Cortex of kidney (tissue), 1 donor: ENCODE measurements around the gene GRHL1.

ENCODE experiments used
- DNase-seq: peaks from one replicate; lab custom pipeline; 2025; lab: John Stamatoyannopoulos, UW

The GRHL1 gene

DNA sequence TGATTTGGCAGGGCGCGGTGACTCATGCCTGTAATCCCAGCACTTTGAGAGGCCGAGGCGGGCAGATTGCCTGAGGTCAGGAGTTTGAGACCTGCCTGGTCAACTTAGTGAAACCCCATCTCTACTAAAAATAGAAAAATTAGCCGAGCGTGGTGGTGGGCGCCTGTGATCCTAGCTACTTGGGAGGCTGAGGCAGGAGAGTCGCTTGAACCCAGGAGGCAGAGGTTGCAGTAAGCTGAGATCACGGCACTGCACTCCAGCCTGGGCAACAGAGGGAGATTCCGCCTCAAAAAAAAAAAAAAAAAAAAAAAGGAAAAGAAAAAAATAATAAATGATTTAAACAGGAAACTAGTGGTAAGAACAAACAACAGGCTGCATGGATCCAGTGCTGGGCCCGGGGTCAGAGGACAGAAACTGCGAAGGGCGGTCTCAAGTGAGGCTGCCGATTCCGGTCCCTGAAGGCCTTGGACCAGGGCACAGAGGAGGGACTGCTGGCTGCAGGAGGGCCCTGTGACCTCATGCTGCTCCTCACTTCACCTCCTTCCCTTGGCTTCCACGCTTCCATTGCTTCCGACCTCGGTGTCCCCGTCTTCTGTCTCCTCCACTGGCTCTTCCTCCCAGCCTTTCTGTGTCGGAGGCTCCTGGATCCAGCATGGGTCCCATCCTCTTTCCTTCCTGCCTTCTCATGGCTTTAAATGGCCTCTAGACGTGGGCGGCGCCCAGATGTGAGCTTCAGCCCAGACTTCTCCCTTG lies 2.1 kb upstream of the GRHL1 start:
- DNase-seq: no peak

- DNase-seq: no peak
These were observed 1.4 kb upstream of the GRHL1 start for GRCh38 chr2:9949992-9950520.

- DNase-seq: no peak
These were observed 797 bp upstream of the GRHL1 start for GRCh38 chr2:9950521-9951271.

- no peak for DNase-seq
These were observed 296 bp upstream of the GRHL1 start for GRCh38 chr2:9951272-9951521.

GRCh38 chr2:9952286-9952737 lies 819 bp downstream of the GRHL1 start:
- DNase-seq: no peak

DNA sequence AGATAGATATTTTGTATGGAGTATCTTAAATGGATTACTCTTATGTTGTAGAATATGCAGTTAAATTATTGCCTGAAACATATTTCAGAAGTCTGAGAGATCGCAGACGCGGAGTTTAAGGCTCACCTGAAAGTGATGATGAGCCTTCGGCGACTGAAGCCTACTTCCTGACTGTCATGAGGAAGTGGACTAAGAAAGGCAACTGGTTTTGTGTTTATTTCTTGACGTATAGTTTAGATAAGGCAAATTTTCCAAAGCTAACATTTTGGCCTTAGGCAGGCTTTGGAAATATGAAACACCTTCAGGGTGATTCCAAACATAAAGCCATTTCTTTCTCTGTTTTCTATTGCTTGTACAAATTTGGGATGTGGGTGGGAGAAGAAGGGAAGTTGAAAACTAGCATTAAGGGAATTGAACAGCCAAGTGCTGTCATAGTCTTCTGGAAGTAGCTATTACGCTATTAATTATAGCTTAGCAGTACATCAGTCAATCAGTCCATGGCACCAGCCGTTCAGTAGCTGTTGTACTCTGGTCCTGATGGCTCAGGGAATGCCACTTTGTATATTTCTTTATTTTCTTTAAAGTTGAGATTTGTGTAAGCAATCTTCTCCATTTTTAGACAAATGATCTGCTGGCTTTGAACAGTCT lies 1.5 kb downstream of the GRHL1 start:
- DNase-seq: no peak

DNA sequence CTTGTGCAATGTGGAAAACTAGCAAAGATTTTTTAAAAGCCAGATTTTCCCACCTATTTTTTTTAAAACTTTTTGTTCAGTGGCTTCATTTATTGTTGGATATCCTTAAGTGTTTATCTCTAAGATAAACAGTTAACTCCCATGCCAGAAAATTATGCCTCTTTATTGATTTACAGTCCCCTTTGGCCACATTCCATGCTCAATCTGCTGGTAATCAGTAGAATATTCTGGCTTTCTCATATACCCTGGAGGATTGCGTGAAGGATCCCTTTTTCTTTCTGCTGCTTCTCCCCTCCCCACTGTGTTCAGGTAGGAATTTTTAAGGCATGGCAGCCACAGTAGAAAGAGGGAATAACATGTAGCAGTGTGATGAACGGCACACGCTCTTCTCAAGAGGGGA lies 2.6 kb downstream of the GRHL1 start:
- DNase-seq: no peak

DNA sequence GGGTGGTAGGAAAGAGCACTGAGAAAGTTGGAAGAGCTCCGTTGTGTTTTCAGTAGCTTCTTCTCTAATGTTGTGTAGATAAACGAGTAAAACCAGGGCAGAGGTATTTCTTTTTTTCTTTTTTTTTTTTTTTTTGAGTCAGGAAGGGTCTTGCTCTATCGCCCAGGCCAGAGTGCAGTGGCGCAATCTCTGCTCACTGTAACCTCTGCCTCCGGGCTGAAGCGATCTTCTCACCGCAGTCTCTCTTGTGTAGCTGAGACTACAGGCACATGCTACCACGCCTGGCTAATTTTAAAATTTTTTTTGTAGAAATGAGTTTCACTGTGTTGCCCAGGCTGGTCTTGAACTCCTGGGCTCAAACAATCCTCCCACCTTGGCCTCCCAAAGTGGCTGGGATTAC lies 6.6 kb downstream of the GRHL1 start:
- DNase-seq: no peak

GRCh38 chr2:9959262-9959661 lies 7.8 kb downstream of the GRHL1 start:
- DNase-seq: no peak

GRCh38 chr2:9961013-9961412 lies 9.5 kb downstream of the GRHL1 start:
- DNase-seq: no peak

DNA sequence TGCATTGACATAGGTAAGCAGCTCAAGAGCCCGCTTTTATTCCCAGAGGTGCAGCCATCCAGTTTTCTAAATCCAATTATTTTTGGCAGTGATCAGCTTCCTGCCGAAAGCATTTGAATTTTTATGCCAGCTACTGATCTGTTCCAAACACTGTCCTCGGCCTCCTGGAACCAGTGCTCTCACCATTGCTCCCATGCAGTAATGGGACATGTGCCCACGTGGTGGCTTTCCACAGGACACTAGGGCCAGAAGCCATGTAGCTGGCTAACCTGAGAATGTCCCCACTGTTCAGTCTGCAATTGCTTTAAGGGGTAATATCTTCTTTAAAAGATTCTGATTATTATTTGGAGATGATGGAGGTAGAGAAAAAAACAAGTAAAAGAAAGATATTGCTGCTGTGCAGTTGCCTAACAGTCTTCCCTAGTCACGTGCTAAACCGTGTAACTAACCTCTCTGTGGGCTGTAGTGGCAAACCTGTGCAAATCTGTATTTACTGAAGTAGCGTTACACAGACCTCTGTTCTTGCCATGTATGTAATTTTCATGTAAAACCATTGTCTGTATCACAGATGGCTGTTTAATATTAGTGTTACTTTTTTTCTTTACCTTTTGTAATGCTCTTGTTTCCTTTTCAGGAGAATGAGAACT lies 13.0 kb downstream of the GRHL1 start:
- no peak for DNase-seq

GRCh38 chr2:9965119-9965822 lies 13.8 kb downstream of the GRHL1 start:
- DNase-seq: no peak

GRCh38 chr2:9966491-9967022 lies 15.1 kb downstream of the GRHL1 start:
- DNase-seq: no peak

DNA sequence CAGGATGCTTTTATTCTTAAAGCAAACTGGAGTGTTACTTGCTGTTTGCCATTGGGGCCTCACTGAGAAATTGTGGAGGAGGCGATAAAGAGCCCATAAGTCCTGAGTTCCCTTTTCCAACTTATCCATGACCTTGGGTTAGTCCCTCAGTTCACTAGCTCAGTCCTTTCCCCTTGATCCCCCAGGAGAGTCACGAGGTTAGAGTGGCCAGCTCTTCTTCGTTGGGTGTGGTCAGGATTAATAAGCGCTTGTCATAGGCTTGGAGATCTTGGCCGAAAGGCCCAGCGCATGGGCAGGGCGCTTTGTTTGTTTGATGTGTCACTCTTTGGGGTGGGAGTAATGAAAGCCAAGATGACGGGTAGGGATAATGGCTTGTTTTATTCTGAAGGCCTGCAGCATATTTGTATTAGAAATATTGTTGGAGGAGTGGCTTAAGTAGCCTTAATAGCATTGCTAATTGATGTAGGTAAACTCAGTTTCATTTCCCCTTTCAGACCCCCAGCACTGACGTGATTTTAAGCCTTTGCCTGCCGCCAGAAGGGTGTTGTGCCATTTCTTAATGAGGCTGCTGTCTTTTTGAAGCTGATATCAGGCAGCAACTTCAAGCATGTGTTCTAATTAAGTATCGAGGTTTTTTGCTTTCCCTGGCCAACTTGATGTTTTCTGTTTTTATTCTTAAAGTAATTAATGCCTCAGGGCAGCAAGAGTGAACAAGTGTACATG lies 15.7 kb downstream of the GRHL1 start:
- no peak for DNase-seq

GRCh38 chr2:9968553-9969497 lies 17.3 kb downstream of the GRHL1 start:
- DNase-seq: no peak

- DNase-seq: no peak
These were observed 18.9 kb downstream of the GRHL1 start for GRCh38 chr2:9970200-9971044.

GRCh38 chr2:9971105-9971818 lies 19.8 kb downstream of the GRHL1 start:
- DNase-seq: no peak

DNA sequence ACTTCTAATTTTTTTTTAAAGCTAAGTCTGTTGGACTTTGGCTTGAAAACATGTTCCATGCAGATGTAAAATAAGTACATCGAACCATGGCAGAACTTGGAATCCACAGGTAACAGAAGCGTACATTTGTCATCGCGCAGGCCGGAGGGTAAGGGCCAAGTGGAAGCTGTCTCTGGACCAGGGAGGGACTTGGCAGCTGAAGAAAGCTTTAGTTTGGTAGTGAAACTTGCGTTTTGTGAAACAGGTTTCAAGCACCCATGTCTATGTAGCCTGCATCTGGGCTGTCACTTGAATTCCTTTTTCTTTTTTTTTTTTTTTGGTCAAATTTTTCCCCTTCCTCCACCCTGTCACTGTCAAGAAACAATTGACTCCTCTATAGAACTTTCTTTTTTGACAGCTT lies 20.4 kb downstream of the GRHL1 start:
- DNase-seq: no peak
